ENCODE results near the gene CCDC34. TPM values are rescaled to one million over a fixed set of nuclear protein-coding genes. Genes with fewer than 3 reads are reported as not detected.

Gene CCDC34
- total RNA-seq, 4 donors from 2014 or later = 0.24 to 1.3 (median 0.64) TPM

DNA sequence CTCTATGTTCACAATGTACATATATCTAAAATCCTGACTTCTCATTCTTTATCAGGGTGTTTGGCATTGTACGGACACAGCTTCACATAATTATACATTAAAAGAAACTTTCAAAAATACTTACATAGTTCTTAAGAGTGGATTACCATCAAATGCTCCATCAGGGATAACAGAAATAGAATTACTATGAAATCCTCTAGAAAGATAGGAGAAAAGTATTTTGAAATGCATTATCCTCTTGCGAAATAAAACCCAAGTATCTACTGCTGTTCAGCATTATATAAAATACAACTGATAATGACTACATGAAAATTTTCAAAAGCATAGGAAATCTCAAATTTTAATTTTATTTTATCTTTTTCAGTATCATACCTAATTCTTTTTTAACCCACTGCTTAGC is 17.8 kb upstream of the CCDC34 start:
- no peak overlapping the region for H3K27ac ChIP-seq
- H3K4me1 ChIP-seq = no peaks in the 10 kb centered on the region
- no peak for DNase-seq
- no peaks in the 10 kb centered on the region for H3K9me3 ChIP-seq
- in situ Hi-C loops (cut with MboI; ENCODE audit: low sequenced_read_pairs in 4 of 4) = no loop called here
- intact Hi-C loops (cut with DNase I; ENCODE audit: low total_unique reads) = no loop called here
- no peaks in the 10 kb centered on the region for H3K27me3 ChIP-seq
- TF ChIP-seq POLR2A (IDR thresholded peaks at IDR 0.05) = no peak
- TF ChIP-seq, protein P1, sequence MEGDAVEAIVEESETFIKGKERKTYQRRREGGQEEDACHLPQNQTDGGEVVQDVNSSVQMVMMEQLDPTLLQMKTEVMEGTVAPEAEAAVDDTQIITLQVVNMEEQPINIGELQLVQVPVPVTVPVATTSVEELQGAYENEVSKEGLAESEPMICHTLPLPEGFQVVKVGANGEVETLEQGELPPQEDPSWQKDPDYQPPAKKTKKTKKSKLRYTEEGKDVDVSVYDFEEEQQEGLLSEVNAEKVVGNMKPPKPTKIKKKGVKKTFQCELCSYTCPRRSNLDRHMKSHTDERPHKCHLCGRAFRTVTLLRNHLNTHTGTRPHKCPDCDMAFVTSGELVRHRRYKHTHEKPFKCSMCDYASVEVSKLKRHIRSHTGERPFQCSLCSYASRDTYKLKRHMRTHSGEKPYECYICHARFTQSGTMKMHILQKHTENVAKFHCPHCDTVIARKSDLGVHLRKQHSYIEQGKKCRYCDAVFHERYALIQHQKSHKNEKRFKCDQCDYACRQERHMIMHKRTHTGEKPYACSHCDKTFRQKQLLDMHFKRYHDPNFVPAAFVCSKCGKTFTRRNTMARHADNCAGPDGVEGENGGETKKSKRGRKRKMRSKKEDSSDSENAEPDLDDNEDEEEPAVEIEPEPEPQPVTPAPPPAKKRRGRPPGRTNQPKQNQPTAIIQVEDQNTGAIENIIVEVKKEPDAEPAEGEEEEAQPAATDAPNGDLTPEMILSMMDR (IDR thresholded peaks at IDR 0.05 in 4 of 5, conservative IDR thresholded peaks at IDR 0.05 in 1 of 5) = no peak
- H3K36me3 ChIP-seq = peaks cover 0 to 9% of the 10 kb centered on the region in 2 donors
- ATAC-seq = no peak
- H3K4me3 ChIP-seq = no peak overlapping the region

DNA sequence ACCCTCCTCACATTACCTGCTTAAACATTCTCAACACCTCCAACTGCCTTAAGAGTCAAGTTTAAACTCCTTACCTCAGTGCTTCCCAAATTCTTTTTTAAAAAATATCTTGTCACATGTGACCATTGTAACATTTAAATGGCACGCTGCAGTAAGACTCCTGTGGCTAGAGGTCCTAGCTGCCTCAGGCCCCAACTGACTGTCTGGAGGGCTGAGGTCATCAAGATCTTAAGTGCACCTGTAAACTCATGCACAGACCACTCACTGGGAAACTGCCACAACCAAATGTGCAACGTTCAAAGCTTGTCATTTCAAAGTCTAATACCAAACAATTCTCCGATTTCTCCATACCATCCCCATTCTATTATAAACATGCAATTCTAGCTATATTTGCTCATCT is 16.4 kb upstream of the CCDC34 start:
- no peak for DNase-seq
- Histone ChIP-seq H3K4me1 (no peaks in the 10 kb centered on the region), H3K27me3 (no peaks in the 10 kb centered on the region), H3K36me3 (peaks cover 0 to 9% of the 10 kb centered on the region in 2 donors), H3K4me3 (no peak overlapping the region), H3K9me3 (no peaks in the 10 kb centered on the region), H3K27ac (no peak overlapping the region)
- intact Hi-C loops (cut with DNase I; ENCODE audit: low total_unique reads) (no loop called here), in situ Hi-C loops (cut with MboI; ENCODE audit: low sequenced_read_pairs in 4 of 4) (no loop called here)
- no peak for TF ChIP-seq POLR2A (IDR thresholded peaks at IDR 0.05)
- TF ChIP-seq, protein P1 (IDR thresholded peaks at IDR 0.05 in 4 of 5, conservative IDR thresholded peaks at IDR 0.05 in 1 of 5) = no peak
- no peak for ATAC-seq

DNA sequence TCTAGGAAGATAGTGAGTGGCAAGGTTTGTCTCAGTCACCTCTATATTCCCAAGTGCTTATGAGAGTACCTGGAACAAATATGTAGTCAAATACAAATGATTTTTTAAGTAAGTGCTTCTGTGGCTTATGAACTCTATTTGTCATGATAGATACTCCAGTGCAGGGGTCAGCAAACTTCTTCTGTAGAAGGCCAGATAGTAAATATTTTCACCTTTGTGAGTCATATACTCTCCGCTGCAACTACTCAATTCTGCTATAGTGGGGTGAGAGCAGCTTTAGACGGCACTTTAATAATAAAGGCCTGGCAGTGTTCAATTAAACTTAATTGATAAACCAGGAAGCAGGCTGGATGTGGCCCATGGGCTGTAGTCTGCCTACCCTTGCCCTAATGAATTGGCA is 12.4 kb upstream of the CCDC34 start:
- Histone ChIP-seq H3K27me3 (no peaks in the 10 kb centered on the region), H3K9me3 (no peaks in the 10 kb centered on the region), H3K4me1 (no peaks in the 10 kb centered on the region), H3K36me3 (peaks cover 0 to 4% of the 10 kb centered on the region in 2 donors), H3K27ac (no peak overlapping the region), H3K4me3 (no peak overlapping the region)
- intact Hi-C loops (cut with DNase I; ENCODE audit: low total_unique reads) = no loop called here
- TF ChIP-seq POLR2A (IDR thresholded peaks at IDR 0.05) = no peak
- TF ChIP-seq, protein P1 (IDR thresholded peaks at IDR 0.05 in 4 of 5, conservative IDR thresholded peaks at IDR 0.05 in 1 of 5) = no peak
- in situ Hi-C loops (cut with MboI; ENCODE audit: low sequenced_read_pairs in 4 of 4) = no loop called here
- ATAC-seq = no peak
- DNase-seq = no peak

DNA sequence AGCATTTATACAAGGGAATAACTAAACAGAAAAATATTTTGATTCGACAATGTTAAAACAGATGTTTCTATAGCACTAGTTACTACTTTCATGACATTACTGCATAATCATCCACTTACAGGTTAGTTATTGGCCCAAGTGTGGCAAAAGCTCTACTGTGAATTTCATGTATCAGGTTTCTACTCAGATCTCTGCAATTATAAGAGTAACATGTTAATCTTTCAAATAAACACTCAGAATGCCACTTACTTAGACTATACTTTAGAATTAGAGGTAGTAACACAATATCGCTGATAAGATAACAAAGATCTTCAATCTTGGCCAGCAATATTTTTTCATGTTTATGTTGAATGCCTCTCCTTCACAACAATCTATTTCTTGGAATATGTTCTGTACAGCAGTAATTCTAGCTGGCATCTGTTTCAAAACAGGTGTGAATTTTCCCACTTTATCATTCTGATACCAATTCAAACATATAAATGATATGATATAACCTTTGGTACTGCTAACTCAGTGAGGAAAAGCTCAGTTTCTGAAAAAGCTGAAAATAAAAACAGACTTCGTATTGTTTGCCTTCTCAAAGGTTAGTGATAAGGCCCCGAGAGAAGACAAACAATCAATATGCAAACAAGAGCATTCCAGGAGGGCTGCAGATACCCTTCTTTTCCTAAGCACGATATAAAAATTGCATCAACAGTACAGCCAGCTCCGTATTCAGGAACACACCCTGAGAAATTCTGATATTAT is 11.0 kb upstream of the CCDC34 start:
- Histone ChIP-seq H3K4me1 (no peaks in the 10 kb centered on the region), H3K27me3 (no peaks in the 10 kb centered on the region), H3K9me3 (no peaks in the 10 kb centered on the region), H3K27ac (no peak overlapping the region), H3K36me3 (peaks cover 0 to 4% of the 10 kb centered on the region in 2 donors), H3K4me3 (no peak overlapping the region)
- intact Hi-C loops (cut with DNase I; ENCODE audit: low total_unique reads) (no loop called here), in situ Hi-C loops (cut with MboI; ENCODE audit: low sequenced_read_pairs in 4 of 4) (loop anchor here in 1 of 4 donors (25.0 kb wide), 1 partner anchor 113 kb away; no protein-coding TSS in a partner anchor)
- TF ChIP-seq, protein P1 (IDR thresholded peaks at IDR 0.05 in 4 of 5, conservative IDR thresholded peaks at IDR 0.05 in 1 of 5) = no peak
- no peak for TF ChIP-seq POLR2A (IDR thresholded peaks at IDR 0.05)
- ATAC-seq (no peak), DNase-seq (no peak)
